K562 (cell line): ENCODE results near the gene SAMD4A. TPM values are rescaled to one million over a fixed set of nuclear protein-coding genes. Genes with fewer than 3 reads are reported as not detected.
A peak's percentile ranks its signal among the peaks of the same experiment; 100 is the strongest.

ENCODE experiments used
- GATAD2B ChIP-seq: fragments of 450-650 bp; IDR thresholded peaks from 2 replicates; pipeline ENCODE4 v1.6.1; 2017; ENCODE audit warnings: mild to moderate bottlenecking, borderline replicate concordance
- HNRNPUL1 ChIP-seq: fragments of 200-400 bp; formaldehyde crosslinking; IDR thresholded peaks from 2 replicates; pipeline ENCODE4 v1.6.1; 2017; ENCODE audit warnings: low read length
- MAFF ChIP-seq: IDR thresholded peaks from 2 replicates; pipeline ENCODE4 v1.6.1; 2012; ENCODE audit warnings: low read length, improper control_type of control experiment
- MAFG ChIP-seq: fragments of 450-650 bp; conservative IDR thresholded peaks from 2 replicates; pipeline ENCODE4 v1.6.1; 2016; ENCODE audit warnings: missing genetic modification characterization, missing compliant biosample characterization
- MAFK ChIP-seq: IDR thresholded peaks from 2 replicates; pipeline ENCODE4 v1.6.1; 2011; ENCODE audit warnings: low read length, improper control_type of control experiment
- NR3C1 ChIP-seq: sonication (generic); formaldehyde crosslinking; IDR thresholded peaks from 2 replicates; pipeline ENCODE4 v1.8.1; 2022; ENCODE audit warnings: missing genetic modification reagents
- STAT6 ChIP-seq: sonication (generic); formaldehyde crosslinking; IDR thresholded peaks from 2 replicates; pipeline ENCODE4 v1.8.1; 2023; ENCODE audit warnings: mild to moderate bottlenecking, missing genetic modification reagents
- ZHX1 ChIP-seq: fragments of 150-350 bp; conservative IDR thresholded peaks from 2 replicates; pipeline ENCODE4 v1.6.1; 2014; ENCODE audit warnings: low read length
- ZNF316 ChIP-seq: fragments of 450-650 bp; IDR thresholded peaks from 2 replicates; pipeline ENCODE4 v1.6.1; 2016
- polyA plus RNA-seq, 8 experiments: library from polyadenylated mRNA; depleted of rRNA in 4 of 8; stranded (reverse) in 5 of 8; unstranded in 3 of 8; fragments of >200 nt; fragmentation: Nextera tagmentation in 2 of 8; fragmentation: Illumina TruSeq in 1 of 8; extraction: Ambion mirVana in 2 of 8; extraction: Trizol in 1 of 8; gene quantifications; 2 replicates each; pipeline versions ENCODE4 v1.2.1 to v1.2.3, GENCODE V29; 2011 to 2014; ENCODE audit warnings: inconsistent platforms in 1 of 8, missing spikeins in 1 of 8
- total RNA-seq, 7 experiments: library from RNA; depleted of rRNA in 6 of 7; stranded (reverse); fragments of >200 nt in 6 of 7; fragmentation: Illumina TruSeq in 2 of 7; extraction: Trizol in 2 of 7; gene quantifications; 2 replicates each; pipeline versions ENCODE4 v1.2.1 to v1.2.3, GENCODE V29; 2011 to 2021; ENCODE audit warnings: low replicate concordance in 1 of 7
- TF ChIP-seq, protein P1 (sequence below): sonication (generic); formaldehyde crosslinking; IDR thresholded peaks from 2 replicates; pipeline ENCODE4 v1.8.0; 2023; ENCODE audit warnings: mild to moderate bottlenecking, missing genetic modification reagents

SAMD4A gene
- total and polyA plus RNA-seq, 9 of the 15 experiments (the other 6 are each of a cell fraction or from before 2014, with no cell fraction given): 0.66 to 6.8 (median 3.3) TPM

DNA sequence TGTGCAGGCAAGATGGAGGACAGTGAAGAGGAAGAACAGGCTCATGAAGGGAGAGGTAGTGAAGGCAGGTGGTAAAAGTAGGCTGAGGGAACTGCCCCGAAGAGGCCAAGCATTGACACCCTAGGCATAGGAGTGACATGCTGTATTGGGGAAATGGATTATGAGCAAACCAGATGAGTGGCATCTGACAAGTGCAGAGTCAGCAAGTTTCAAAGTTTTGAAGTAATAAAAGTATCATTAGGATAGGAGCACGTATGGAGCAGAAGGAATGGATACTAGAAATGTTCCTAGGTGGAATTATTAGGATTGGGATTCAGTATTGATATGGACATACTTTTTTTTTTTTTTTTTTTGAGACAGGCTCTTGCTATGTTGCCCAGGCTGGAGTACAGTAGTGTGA lies 139.8 kb downstream of the SAMD4A start (continued):
- TF ChIP-seq STAT6 (CRISPR knock-in tag) (no peak), MAFG (tag) (peak; percentile 91), GATAD2B (no peak), MAFF (peak; percentile 92), ZNF316 (peak; percentile 98), NR3C1 (CRISPR knock-in tag) (no peak), HNRNPUL1 (no peak), MAFK (peak; percentile 95), ZHX1 (no peak)
- TF ChIP-seq, protein P1, sequence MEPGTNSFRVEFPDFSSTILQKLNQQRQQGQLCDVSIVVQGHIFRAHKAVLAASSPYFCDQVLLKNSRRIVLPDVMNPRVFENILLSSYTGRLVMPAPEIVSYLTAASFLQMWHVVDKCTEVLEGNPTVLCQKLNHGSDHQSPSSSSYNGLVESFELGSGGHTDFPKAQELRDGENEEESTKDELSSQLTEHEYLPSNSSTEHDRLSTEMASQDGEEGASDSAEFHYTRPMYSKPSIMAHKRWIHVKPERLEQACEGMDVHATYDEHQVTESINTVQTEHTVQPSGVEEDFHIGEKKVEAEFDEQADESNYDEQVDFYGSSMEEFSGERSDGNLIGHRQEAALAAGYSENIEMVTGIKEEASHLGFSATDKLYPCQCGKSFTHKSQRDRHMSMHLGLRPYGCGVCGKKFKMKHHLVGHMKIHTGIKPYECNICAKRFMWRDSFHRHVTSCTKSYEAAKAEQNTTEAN (CRISPR knock-in tag): no peak
